GM23338 (cell line): ENCODE measurements around the gene ACOXL.

Experiments
- CTCF ChIP-seq, 2 experiments: fragments of 200-600 bp in 1 of 2; sonication (generic) in 1 of 2; conservative IDR thresholded peaks; 2 replicates each; pipeline versions ENCODE4 v1.5.1 to v1.6.1; 2016 to 2017; ENCODE audit warnings: antibody characterized with exemption in 2 of 2, low read depth in 2 of 2, mild to moderate bottlenecking in 2 of 2, moderate library complexity in 1 of 2
- EZH2phosphoT487 ChIP-seq: fragments of 200-600 bp; sonication (generic); IDR thresholded peaks from one replicate; pipeline ENCODE4 v1.8.1; 2018; ENCODE audit warnings: antibody characterized with exemption; ENCODE audit not compliant: unreplicated experiment

- TF ChIP-seq CTCF (conservative IDR thresholded peaks at IDR 0.05; ENCODE audit: low read depth in 2 of 2) (no peak), EZH2phosphoT487 (no peak)
These were observed 1.3 kb upstream of the ACOXL start for GRCh38 chr2:110731064-110731463.
